Activated T-helper 1 cell treated with anti-CD3 and anti-CD28 coated beads, Interleukin-12 subunit alpha, Interleukin-12 subunit beta, Interleukin-2, Interleukin-4 antibody, amounts not matched to agents 30 ng/mL and 10 ng/mL and 1 ng/mL, durations not matched to agents 14 hours and 24 hours and 36 hours (primary cell): Measurements from ENCODE around the gene C9orf153. TPM values are rescaled to one million over a fixed set of nuclear protein-coding genes. Genes with fewer than 3 reads are reported as not detected.

Experiments
- DNase-seq: peaks from one replicate; pipeline ENCODE4 v3.0.0; 2021; ENCODE audit warnings: low spot score
- H3K27ac Mint-ChIP-seq: one replicate; pipeline ENCODE4 v1.8.0; 2021; ENCODE audit warnings: mild to moderate bottlenecking, mixed read lengths
- H3K27me3 Mint-ChIP-seq: one replicate; pipeline ENCODE4 v1.8.0; 2022; ENCODE audit warnings: mild to moderate bottlenecking, moderate library complexity, mixed read lengths; ENCODE audit not compliant: insufficient read depth
- H3K36me3 Mint-ChIP-seq: one replicate; pipeline ENCODE4 v1.8.0; 2021; ENCODE audit warnings: low read depth, mixed read lengths
- H3K4me1 Mint-ChIP-seq: one replicate; pipeline ENCODE4 v1.8.0; 2021; ENCODE audit warnings: low read depth, mixed read lengths
- H3K4me3 Mint-ChIP-seq: one replicate; pipeline ENCODE4 v1.8.0; 2021; ENCODE audit warnings: mild to moderate bottlenecking, moderate library complexity, mixed read lengths
- H3K9me3 Mint-ChIP-seq: one replicate; pipeline ENCODE4 v1.8.0; 2021; ENCODE audit warnings: mixed read lengths
- intact Hi-C: fragments of 100-400 bp; cut with micrococcal nuclease; formaldehyde crosslinking; loops from one replicate; pipeline ENCODE4 v1.15.1; 2024
- total RNA-seq: library from RNA; stranded (reverse); gene quantifications from 2 replicates; pipeline ENCODE4 v1.2.3, GENCODE V29; 2022

The C9orf153 gene
- total RNA-seq, 1 donor from 2014 or later, result 0.34 TPM

DNA sequence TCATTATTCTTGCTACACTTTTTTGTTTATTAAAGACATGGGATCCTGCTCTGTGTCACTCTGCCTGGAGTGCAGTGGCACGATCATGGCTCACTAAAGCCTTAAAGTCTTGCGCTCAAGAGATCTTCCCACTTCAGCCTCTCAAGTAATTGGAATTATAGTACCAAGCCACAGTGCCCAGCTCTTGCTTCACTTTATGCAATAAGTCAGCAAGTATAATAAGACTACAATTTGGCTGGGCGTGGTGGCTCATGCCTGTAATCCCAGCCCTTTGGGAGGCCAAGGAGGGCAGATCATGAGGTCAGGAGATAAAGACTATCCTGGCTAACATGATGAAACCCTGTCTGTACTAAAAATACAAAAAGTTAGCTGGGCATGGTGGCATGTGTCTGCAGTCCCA, 5.9 kb downstream of the C9orf153 start:
- peaks cover 4% of the 10 kb centered on the region for H3K9me3 Mint-ChIP-seq
- peaks cover 3% of the 10 kb centered on the region for H3K36me3 Mint-ChIP-seq
- DNase-seq, result no peak
- H3K27ac Mint-ChIP-seq, result no peak overlapping the region
- no peaks in the 10 kb centered on the region for H3K4me1 Mint-ChIP-seq
- intact Hi-C loops, result no loop called here
- no peak overlapping the region for H3K4me3 Mint-ChIP-seq
- peaks cover 2% of the 10 kb centered on the region for H3K27me3 Mint-ChIP-seq

DNA sequence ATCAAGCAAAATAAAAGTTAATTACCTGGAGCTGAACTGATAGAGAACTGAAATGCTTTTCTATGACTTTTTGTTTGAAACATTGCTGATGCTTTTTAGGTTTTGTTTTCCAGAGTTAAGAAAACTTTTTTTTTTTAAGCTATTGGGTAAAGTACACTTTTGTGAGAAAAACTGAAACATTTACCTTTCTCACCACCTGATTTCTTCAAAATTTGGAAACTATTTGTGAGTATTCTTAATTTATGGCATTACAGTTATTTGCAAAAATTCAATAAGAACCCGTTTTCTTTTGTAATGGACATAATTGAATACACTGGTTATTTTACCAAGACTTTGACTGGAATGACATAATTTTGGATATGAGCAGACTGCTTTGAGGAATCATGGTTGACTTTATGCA, 6.6 kb downstream of the C9orf153 start:
- no peak overlapping the region for H3K4me3 Mint-ChIP-seq
- no peaks in the 10 kb centered on the region for H3K4me1 Mint-ChIP-seq
- no peak for DNase-seq
- H3K27me3 Mint-ChIP-seq, result peaks cover 4% of the 10 kb centered on the region
- peaks cover 3% of the 10 kb centered on the region for H3K36me3 Mint-ChIP-seq
- no peak overlapping the region for H3K27ac Mint-ChIP-seq
- intact Hi-C loops, result no loop called here
- peaks cover 4% of the 10 kb centered on the region for H3K9me3 Mint-ChIP-seq

DNA sequence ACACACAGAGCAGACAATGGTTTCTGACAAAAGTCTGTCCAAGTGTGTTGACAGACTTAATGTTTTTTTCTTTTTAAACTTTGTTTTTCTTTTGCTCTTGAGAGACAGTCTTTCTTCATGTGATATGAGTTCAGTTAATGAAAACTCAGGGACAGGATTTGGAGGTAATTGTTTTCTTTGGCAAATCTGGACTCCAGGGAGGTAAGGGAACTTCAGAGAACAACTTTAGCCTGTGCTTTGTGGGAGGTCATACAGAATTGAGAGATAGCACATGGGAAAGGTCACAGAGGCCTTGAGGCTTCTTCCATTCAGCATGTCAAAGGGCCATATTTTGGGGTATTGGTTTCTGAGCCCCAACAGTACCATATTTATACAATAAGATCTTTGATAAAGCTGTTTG, 9.3 kb downstream of the C9orf153 start:
- Mint-ChIP-seq H3K4me3 (no peak overlapping the region), H3K36me3 (no peaks in the 10 kb centered on the region), H3K27ac (no peak overlapping the region), H3K4me1 (no peaks in the 10 kb centered on the region), H3K9me3 (peaks cover 4% of the 10 kb centered on the region), H3K27me3 (peaks cover 7% of the 10 kb centered on the region)
- no peak for DNase-seq
- intact Hi-C loops, result no loop called here

DNA sequence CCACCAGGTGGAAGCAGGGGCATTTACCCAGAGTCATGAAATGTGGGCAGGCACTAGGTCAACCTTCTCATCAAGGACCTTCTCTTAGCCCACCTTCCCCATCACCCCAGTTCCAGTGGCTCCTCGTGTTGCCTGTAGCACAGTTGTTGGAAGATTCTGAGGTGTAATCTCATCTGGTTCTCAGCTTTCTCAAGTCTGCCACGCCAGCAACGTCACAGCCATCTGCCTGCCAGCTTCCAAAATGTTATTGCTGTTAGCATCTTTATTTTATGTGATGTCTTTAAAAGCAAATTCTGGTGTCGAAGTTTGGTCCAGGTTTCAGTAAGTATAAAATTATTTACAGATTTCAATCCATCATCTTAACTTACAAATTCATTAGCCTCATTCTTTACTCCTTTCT, 10.7 kb downstream of the C9orf153 start:
- Mint-ChIP-seq H3K27me3 (peaks cover 9% of the 10 kb centered on the region), H3K4me1 (no peaks in the 10 kb centered on the region), H3K9me3 (peaks cover 4% of the 10 kb centered on the region), H3K4me3 (no peak overlapping the region), H3K27ac (no peak overlapping the region), H3K36me3 (no peaks in the 10 kb centered on the region)
- DNase-seq, result no peak
- intact Hi-C loops, result no loop called here

DNA sequence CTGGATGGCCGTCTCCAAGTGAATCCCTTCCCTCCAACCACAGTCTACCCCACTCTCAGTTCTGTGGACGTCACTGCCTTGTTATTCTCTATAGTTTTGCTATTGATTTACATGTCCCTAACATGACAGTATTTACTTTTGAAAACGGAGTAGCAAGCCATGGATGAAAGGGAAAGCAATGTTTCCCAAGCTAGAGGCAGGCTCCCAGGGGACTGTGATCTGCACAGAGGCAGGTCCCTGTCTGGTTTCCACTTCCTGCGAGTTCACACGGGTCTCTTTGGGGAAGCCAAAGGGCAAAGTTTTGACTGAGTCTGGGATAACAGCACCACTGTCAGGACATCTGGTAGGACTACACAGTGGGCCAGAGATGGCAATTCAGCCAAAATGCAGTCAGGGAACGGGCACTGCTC, 12.7 kb downstream of the C9orf153 start:
- Mint-ChIP-seq H3K27ac (no peak overlapping the region), H3K4me1 (no peaks in the 10 kb centered on the region), H3K36me3 (no peaks in the 10 kb centered on the region), H3K4me3 (no peak overlapping the region), H3K27me3 (peaks cover 9% of the 10 kb centered on the region), H3K9me3 (peaks cover 3% of the 10 kb centered on the region)
- intact Hi-C loops, result no loop called here
- no peak for DNase-seq

DNA sequence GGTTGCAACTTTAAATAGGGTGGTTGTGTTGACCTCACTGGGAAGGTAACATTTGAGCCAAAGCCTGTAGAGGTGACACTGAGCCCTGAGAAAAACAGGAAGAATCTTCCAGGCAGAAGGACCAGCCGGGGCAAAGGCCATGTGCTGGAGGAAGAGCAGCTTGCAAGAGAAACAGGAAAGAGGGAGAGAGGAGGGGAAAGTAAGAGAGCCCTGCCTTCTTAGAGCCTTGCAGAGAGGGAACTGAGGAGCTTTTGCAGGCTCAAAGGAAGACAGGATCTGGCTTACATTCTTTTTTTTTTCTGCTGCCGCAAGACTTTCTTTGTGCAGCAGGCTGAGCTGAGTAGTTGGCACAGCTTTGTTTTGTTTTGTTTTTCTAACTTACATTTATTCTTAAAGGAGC, 17.4 kb downstream of the C9orf153 start:
- no peak for DNase-seq
- intact Hi-C loops, result no loop called here
- Mint-ChIP-seq H3K27me3 (peaks cover 4% of the 10 kb centered on the region), H3K9me3 (no peaks in the 10 kb centered on the region), H3K27ac (no peak overlapping the region), H3K4me1 (peaks cover 6% of the 10 kb centered on the region), H3K36me3 (no peaks in the 10 kb centered on the region), H3K4me3 (no peak overlapping the region)

DNA sequence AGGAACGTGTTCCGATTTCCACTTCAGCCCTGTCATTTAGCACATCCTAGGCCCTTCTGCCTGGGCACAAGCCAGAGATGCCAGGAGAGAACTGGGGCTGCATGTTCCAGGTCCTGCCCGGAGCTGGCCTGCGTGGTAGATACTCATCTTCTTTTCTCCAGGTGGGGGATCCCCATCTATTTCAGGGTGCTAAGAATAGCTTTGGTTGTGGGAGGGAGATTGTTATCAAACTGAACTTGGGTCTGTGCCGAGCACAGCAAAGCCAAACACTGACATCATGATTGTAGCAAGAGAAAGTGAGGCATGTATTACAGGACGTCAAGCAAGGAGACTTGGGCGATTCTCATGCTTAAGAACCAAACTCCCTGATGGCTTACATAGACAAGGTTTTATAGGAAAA, 18.2 kb downstream of the C9orf153 start:
- intact Hi-C loops, result no loop called here
- Mint-ChIP-seq H3K9me3 (no peaks in the 10 kb centered on the region), H3K4me3 (no peak overlapping the region), H3K4me1 (peaks cover 6% of the 10 kb centered on the region), H3K27ac (no peak overlapping the region), H3K27me3 (peaks cover 4% of the 10 kb centered on the region), H3K36me3 (no peaks in the 10 kb centered on the region)
- no peak for DNase-seq

DNA sequence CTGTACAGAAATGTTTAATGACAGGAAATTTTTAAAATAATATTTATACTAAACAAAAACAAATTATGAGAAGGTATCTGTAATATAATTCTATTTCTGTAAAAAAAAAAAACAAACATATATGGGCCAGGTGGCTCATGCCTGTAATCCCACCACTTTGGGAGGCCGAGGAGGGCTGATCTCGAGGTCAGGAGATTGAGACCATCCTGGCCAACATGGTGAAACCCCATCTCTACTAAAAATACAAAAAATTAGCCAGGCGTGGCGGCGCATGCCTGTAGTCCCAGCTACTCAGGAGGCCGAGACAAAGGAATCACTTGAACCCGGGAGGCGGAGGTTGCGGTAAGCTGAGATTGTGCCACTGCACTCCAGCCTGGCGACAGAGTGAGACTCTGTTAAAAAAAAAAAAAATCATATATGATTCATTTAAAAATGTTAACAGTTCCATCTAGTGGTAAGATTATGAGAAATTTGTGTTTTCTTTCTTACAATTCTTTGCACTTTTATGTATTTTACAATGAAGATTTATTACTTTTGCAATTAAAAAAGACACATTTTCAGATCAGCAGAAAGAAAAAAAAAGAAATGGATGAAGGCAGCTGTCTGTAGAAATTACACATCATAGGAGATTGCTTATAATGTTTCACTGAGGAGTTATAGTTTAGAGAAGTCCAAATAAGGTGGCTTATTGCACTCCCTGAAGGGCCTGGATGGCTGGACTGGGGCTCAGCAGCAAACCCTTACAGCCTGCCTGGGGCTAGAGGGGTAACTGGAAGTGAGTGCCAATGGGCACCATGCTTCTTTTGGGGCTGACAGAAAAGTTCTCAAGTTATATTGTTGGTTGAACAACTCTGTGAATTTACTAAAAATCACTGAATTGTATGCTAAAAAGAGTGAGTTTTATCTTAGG, 20.3 kb downstream of the C9orf153 start:
- Mint-ChIP-seq H3K4me1 (peaks cover 6% of the 10 kb centered on the region), H3K9me3 (no peaks in the 10 kb centered on the region), H3K27ac (no peak overlapping the region), H3K4me3 (no peak overlapping the region), H3K27me3 (peaks cover 5% of the 10 kb centered on the region), H3K36me3 (no peaks in the 10 kb centered on the region)
- intact Hi-C loops, result no loop called here
- DNase-seq, result no peak

DNA sequence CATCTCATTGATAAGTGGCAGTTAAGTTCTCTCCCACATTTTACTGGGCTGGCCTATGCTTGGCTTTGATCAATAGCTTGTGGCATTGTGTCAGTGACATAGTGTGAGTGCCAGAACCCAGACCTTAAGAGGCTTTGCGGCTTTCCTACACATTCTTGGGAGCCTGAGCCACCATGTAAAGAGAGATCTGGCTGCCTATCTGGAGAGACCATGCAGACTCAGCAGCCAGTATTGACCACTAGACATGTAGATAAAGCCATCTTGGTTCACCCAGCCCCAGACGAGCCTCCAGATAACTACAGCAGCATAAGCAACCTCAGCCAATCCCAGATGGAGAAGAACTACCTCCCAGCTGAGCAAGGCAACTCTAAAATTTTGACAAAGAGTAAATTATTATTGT, 28.6 kb downstream of the C9orf153 start:
- no peak for DNase-seq
- H3K27ac Mint-ChIP-seq, result no peak overlapping the region
- no peak overlapping the region for H3K4me3 Mint-ChIP-seq
- H3K4me1 Mint-ChIP-seq, result no peaks in the 10 kb centered on the region
- intact Hi-C loops, result no loop called here
- peaks cover 7% of the 10 kb centered on the region for H3K27me3 Mint-ChIP-seq
- H3K9me3 Mint-ChIP-seq, result no peaks in the 10 kb centered on the region
- H3K36me3 Mint-ChIP-seq, result no peaks in the 10 kb centered on the region

DNA sequence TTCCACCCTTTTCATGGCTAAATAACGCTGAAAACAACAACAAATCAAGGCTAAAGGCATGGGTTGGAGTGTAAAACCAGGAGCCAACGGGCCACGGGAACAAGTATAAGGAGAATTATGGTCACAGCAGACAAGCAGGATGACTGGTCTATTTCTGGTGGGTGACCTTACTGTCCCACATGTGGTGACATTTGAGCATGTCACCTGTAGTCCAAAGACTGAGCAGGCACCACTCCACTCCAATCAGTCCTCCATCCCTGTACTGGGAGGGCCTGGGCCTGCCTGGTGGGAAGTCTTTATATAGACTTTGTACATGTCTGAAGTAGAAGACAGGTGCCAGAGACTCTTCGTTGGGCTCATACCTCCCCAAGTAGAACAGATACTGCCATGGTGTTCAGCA, 36.8 kb downstream of the C9orf153 start:
- Mint-ChIP-seq H3K27me3 (peaks cover 3% of the 10 kb centered on the region), H3K4me1 (no peaks in the 10 kb centered on the region), H3K9me3 (no peaks in the 10 kb centered on the region), H3K27ac (no peak overlapping the region), H3K36me3 (no peaks in the 10 kb centered on the region), H3K4me3 (no peak overlapping the region)
- DNase-seq, result no peak
- intact Hi-C loops, result no loop called here

DNA sequence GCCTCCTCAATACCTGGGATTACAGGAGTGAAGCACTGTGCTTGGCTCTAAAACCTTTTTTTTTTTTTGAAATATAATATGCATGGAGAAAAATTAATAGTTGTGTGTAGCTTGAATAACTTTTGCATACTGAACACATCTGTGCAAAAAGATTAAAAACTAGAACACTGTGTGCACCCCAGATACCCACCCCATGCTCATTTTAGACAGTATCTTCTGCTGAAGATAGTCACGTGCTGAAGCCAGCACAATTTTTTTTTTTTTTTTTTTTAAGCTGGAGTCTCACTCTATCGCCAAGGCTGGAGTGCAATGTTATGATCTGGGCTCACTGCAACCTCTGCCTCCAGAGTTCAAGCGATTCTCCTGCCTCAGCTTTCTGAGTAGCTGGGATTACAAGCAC, 39.9 kb downstream of the C9orf153 start:
- no peaks in the 10 kb centered on the region for H3K9me3 Mint-ChIP-seq
- DNase-seq, result no peak
- H3K27me3 Mint-ChIP-seq, result no peaks in the 10 kb centered on the region
- no peaks in the 10 kb centered on the region for H3K36me3 Mint-ChIP-seq
- H3K27ac Mint-ChIP-seq, result no peak overlapping the region
- intact Hi-C loops, result no loop called here
- H3K4me3 Mint-ChIP-seq, result no peak overlapping the region
- H3K4me1 Mint-ChIP-seq, result no peaks in the 10 kb centered on the region

DNA sequence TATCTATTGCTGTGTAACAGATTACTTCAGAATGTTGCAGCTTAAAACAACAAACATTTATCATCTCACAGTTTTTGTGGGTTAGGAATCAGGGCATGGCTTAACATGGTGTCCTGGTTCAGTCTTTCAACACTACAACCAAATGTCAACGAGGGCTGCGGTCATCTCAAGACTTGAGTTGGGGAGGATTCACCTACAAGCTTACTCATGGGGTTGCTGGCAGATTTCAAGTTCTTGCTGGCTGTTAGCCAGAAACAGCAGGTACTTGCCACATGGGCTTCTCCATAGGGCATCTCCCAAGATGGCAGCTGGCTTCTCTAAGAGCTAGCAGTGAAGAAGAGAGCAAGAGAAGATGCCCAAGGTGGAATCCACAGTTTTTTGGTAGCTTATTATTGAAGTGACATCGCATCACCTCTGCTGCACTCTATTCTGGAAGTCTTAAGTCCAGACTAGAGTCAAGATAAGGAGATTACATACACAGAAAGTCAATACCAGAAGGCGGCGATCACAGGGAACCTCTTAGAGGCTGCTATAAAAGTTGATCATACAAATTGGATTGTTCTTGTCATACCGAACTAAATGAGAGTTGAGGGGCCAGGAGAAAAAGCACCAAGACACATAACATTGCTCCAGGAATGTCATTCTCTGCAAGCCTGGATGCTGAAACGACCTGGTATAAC, 42.2 kb downstream of the C9orf153 start:
- no peak overlapping the region for H3K4me3 Mint-ChIP-seq

DNA sequence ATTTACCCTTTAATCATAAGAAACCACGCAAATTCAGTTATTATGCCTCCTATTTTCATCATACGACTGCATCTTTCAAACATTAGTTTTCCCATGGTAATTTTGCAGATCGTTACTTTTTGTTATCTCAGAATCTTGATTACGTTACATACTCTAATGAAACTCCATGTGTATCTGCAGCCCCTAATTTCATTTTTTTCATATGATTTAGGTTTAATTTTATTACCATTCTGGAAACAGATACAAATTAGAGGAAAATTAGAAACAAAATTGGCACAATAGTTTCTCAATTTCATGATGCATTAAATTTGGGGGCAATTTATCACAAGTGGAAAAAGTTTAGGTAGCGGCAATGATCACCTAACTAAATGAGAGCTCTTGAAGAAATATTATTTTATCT, 52.3 kb downstream of the C9orf153 start:
- Mint-ChIP-seq H3K36me3 (no peaks in the 10 kb centered on the region), H3K4me3 (no peak overlapping the region), H3K4me1 (no peaks in the 10 kb centered on the region), H3K27me3 (peaks cover 7% of the 10 kb centered on the region), H3K27ac (no peak overlapping the region), H3K9me3 (no peaks in the 10 kb centered on the region)
- DNase-seq, result no peak
- intact Hi-C loops, result no loop called here

More for the DNA sequence above, 42.2 kb downstream of the C9orf153 start:
- intact Hi-C loops, result no loop called here
- H3K4me1 Mint-ChIP-seq, result no peaks in the 10 kb centered on the region
- H3K27ac Mint-ChIP-seq, result no peak overlapping the region
- H3K27me3 Mint-ChIP-seq, result no peaks in the 10 kb centered on the region
- no peaks in the 10 kb centered on the region for H3K36me3 Mint-ChIP-seq
- H3K9me3 Mint-ChIP-seq, result no peaks in the 10 kb centered on the region
- no peak for DNase-seq
